ENCODE data around the gene VARS1.
A peak's percentile ranks its signal among the peaks of the same experiment; 100 is the strongest.
"Not testable (repeated sequence)": the region's sequence is repeated elsewhere in the genome, so short reads cannot be mapped to it uniquely, and the experiment has no call there.

VARS1 gene

GRCh38 chr6:31795616-31796298 is at the start of gene VARS1:
Gene VARS1 (minus strand): TSS chr6:31795752. CDS start chr6:31795217, 535 bp downstream.
- peak; percentile 77 for DNase-seq (ENCODE audit: low read depth)

GRCh38 chr6:31844507-31844906 is 49.0 kb upstream of the VARS1 start:
- no peak for DNase-seq (ENCODE audit: low read depth)

GRCh38 chr6:31842053-31842452 is 46.5 kb upstream of the VARS1 start:
- DNase-seq (ENCODE audit: low read depth) = no peak

- DNase-seq (ENCODE audit: low read depth) = not testable (repeated sequence)
Observed at GRCh38 chr6:31839779-31840126, 44.2 kb upstream of the VARS1 start.

GRCh38 chr6:31838968-31839367 is 43.4 kb upstream of the VARS1 start:
- DNase-seq (ENCODE audit: low read depth) = no peak

GRCh38 chr6:31838114-31838553 is 42.6 kb upstream of the VARS1 start:
- DNase-seq (ENCODE audit: low read depth) = not testable (repeated sequence)

GRCh38 chr6:31837369-31838113 is 42.0 kb upstream of the VARS1 start:
- DNase-seq (ENCODE audit: low read depth) = no peak

GRCh38 chr6:31836474-31837368 is 41.2 kb upstream of the VARS1 start:
- DNase-seq (ENCODE audit: low read depth) = no peak

- DNase-seq (ENCODE audit: low read depth) = no peak
Observed at GRCh38 chr6:31836047-31836473, 40.5 kb upstream of the VARS1 start.

- DNase-seq (ENCODE audit: low read depth) = peak; percentile 63
Observed at GRCh38 chr6:31834367-31835250, 39.1 kb upstream of the VARS1 start.

GRCh38 chr6:31831350-31832215 is 36.0 kb upstream of the VARS1 start:
- no peak for DNase-seq (ENCODE audit: low read depth)

GRCh38 chr6:31830886-31831335 is 35.4 kb upstream of the VARS1 start:
- DNase-seq (ENCODE audit: low read depth) = no peak

- no peak for DNase-seq (ENCODE audit: low read depth)
Observed at GRCh38 chr6:31829633-31830283, 34.2 kb upstream of the VARS1 start.

GRCh38 chr6:31827286-31828079 is 31.9 kb upstream of the VARS1 start, which contains the start of gene HSPA1B:
Gene HSPA1B (plus strand): TSS chr6:31827738. CDS start chr6:31827951, 213 bp downstream.
- peak; percentile 81 for DNase-seq (ENCODE audit: low read depth)

GRCh38 chr6:31826793-31827285 is 31.3 kb upstream of the VARS1 start:
- DNase-seq (ENCODE audit: low read depth) = peak; percentile 19

GRCh38 chr6:31825553-31825952 is 30.0 kb upstream of the VARS1 start:
- DNase-seq (ENCODE audit: low read depth) = no peak

- not testable (repeated sequence) for DNase-seq (ENCODE audit: low read depth)
Observed at GRCh38 chr6:31823592-31824196, 28.1 kb upstream of the VARS1 start.

Data from activated T-helper 1 cell treated with Interleukin-2 at 50 U/mL for 16 hours (primary cell).